GM23338 (cell line): Measurements from ENCODE around the gene LIN54. TPM values are rescaled to one million over a fixed set of nuclear protein-coding genes. Genes with fewer than 3 reads are reported as not detected.
"Not testable (repeated sequence)": the region's sequence is repeated elsewhere in the genome, so short reads cannot be mapped to it uniquely, and the experiment has no call there.

Experiments
- ATAC-seq: fragments of 200-7000 bp; cut with Tn5 transposase; 3 replicates; pipeline ENCODE4 v1.9.1; 2020
- DNase-seq: peaks from one replicate; pipeline ENCODE4 v3.0.0-alpha.2; 2015; ENCODE audit warnings: low spot score
- H2AFZ ChIP-seq: fragments of 200-600 bp; sonication (generic); 2 replicates; pipeline ENCODE4 v1.8.0; 2016; ENCODE audit warnings: antibody characterized with exemption, mild to moderate bottlenecking, moderate library complexity
- H3F3A ChIP-seq: fragments of 200-600 bp; sonication (generic); replicated peaks from 2 replicates; pipeline ENCODE4 v1.8.0; 2017; ENCODE audit warnings: antibody characterized with exemption, mixed run types, low read depth
- H3K27ac ChIP-seq: fragments of 200-600 bp; sonication (generic); 2 replicates; pipeline ENCODE4 v1.6.1; 2016; ENCODE audit warnings: low read depth
- H3K27me3 ChIP-seq: fragments of 200-600 bp; sonication (generic); 2 replicates; pipeline ENCODE4 v1.8.0; 2016; ENCODE audit warnings: mild to moderate bottlenecking, mixed run types, moderate library complexity; ENCODE audit not compliant: insufficient read depth
- H3K36me3 ChIP-seq: fragments of 200-600 bp; sonication (generic); 2 replicates; pipeline ENCODE4 v1.8.0; 2016; ENCODE audit warnings: mild to moderate bottlenecking; ENCODE audit not compliant: insufficient read depth
- H3K4me1 ChIP-seq: fragments of 200-600 bp; sonication (generic); 2 replicates; pipeline ENCODE4 v1.8.0; 2016; ENCODE audit warnings: mild to moderate bottlenecking, moderate library complexity; ENCODE audit not compliant: insufficient read depth
- H3K4me2 ChIP-seq: fragments of 200-600 bp; sonication (generic); 2 replicates; pipeline ENCODE4 v1.7.1; 2017; ENCODE audit warnings: mixed run types
- H3K4me3 ChIP-seq: fragments of 200-600 bp; sonication (generic); 2 replicates; pipeline ENCODE4 v1.6.1; 2016; ENCODE audit warnings: mixed run types
- H3K79me2 ChIP-seq: fragments of 200-600 bp; sonication (generic); replicated peaks from 2 replicates; pipeline ENCODE4 v1.8.0; 2017; ENCODE audit warnings: mild to moderate bottlenecking; ENCODE audit not compliant: insufficient read depth
- H3K9me2 ChIP-seq: fragments of 200-600 bp; sonication (generic); 2 replicates; pipeline ENCODE4 v1.8.0; 2017; ENCODE audit not compliant: insufficient read depth
- H4K20me1 ChIP-seq: fragments of 200-600 bp; sonication (generic); replicated peaks from 2 replicates; pipeline ENCODE4 v1.8.0; 2017; ENCODE audit warnings: mild to moderate bottlenecking; ENCODE audit not compliant: insufficient read depth
- H3K27ac Mint-ChIP-seq: 2 replicates; pipeline ENCODE4 v1.8.0; 2020; ENCODE audit warnings: inconsistent platforms, mild to moderate bottlenecking, moderate library complexity, mixed read lengths
- H3K27me3 Mint-ChIP-seq: 3 replicates; pipeline ENCODE4 v1.8.0; 2022; ENCODE audit warnings: low read depth, mild to moderate bottlenecking, moderate library complexity, mixed read lengths, inconsistent platforms; ENCODE audit not compliant: insufficient read depth, poor library complexity
- H3K36me3 Mint-ChIP-seq: 3 replicates; pipeline ENCODE4 v1.8.0; 2021; ENCODE audit warnings: low read depth, mild to moderate bottlenecking, inconsistent platforms, moderate library complexity, mixed read lengths
- H3K4me1 Mint-ChIP-seq: 3 replicates; pipeline ENCODE4 v1.8.0; 2020; ENCODE audit warnings: mild to moderate bottlenecking, inconsistent platforms, mixed read lengths
- H3K4me3 Mint-ChIP-seq: 3 replicates; pipeline ENCODE4 v1.8.0; 2021; ENCODE audit warnings: moderate library complexity, mild to moderate bottlenecking, inconsistent platforms, mixed read lengths
- H3K9me3 Mint-ChIP-seq: 3 replicates; pipeline ENCODE4 v1.8.0; 2020; ENCODE audit warnings: moderate library complexity, mild to moderate bottlenecking, inconsistent platforms, mixed read lengths
- CTCF ChIP-seq, 2 experiments: fragments of 200-600 bp in 1 of 2; sonication (generic) in 1 of 2; conservative IDR thresholded peaks; 2 replicates each; pipeline versions ENCODE4 v1.5.1 to v1.6.1; 2016 to 2017; ENCODE audit warnings: antibody characterized with exemption in 2 of 2, low read depth in 2 of 2, mild to moderate bottlenecking in 2 of 2, moderate library complexity in 1 of 2
- ZNF462 ChIP-seq: fragments of 250-450 bp; sonication (Bioruptor Pico); IDR thresholded peaks from 2 replicates; pipeline ENCODE4 v1.5.0; 2020; ENCODE audit warnings: mild to moderate bottlenecking, moderate library complexity
- polyA plus RNA-seq: library from polyadenylated mRNA; unstranded; fragments of >200 nt; fragmentation: Nextera tagmentation; extraction: Ambion mirVana; gene quantifications from 2 replicates; pipeline ENCODE4 v1.2.1, GENCODE V29; 2016
- total RNA-seq: library from RNA; depleted of rRNA; stranded (reverse); fragments of >200 nt; shearing (Covaris generic); gene quantifications from 2 replicates; pipeline ENCODE4 v1.2.3, GENCODE V29; 2014

The LIN54 gene
- total and polyA plus RNA-seq, 2 experiments from 2014 or later = 4.0 to 11.2 TPM

- TF ChIP-seq CTCF (conservative IDR thresholded peaks at IDR 0.05; ENCODE audit: low read depth in 2 of 2) = no peak
- TF ChIP-seq ZNF462 (CRISPR knock-in tag) = no peak
- Mint-ChIP-seq H3K9me3 (peaks cover 29% of the 10 kb centered on the region), H3K36me3 (peaks cover 10% of the 10 kb centered on the region; the same call in 2 of the 3 replicates), H3K4me1 (no peaks in the 10 kb centered on the region), H3K4me3 (no peak overlapping the region), H3K27me3 (peaks cover 18% of the 10 kb centered on the region), H3K27ac (no peak overlapping the region)
- Histone ChIP-seq H3K27me3 (no peaks in the 10 kb centered on the region), H3F3A (no peaks in the 10 kb centered on the region), H3K4me3 (no peak overlapping the region), H3K79me2 (no peaks in the 10 kb centered on the region), H4K20me1 (no peaks in the 10 kb centered on the region), H3K27ac (no peak overlapping the region), H3K4me1 (no peaks in the 10 kb centered on the region), H3K9me2 (no peaks in the 10 kb centered on the region), H3K36me3 (no peaks in the 10 kb centered on the region), H3K4me2 (no peak overlapping the region), H2AFZ (no peak overlapping the region)
- ATAC-seq (no peak), DNase-seq (no peak)
Observed at GRCh38 chr4:83024233-83024632, 13.6 kb upstream of the LIN54 start.

- H3K9me3 Mint-ChIP-seq = peaks cover 29% of the 10 kb centered on the region
- not testable (repeated sequence) for H3K27ac ChIP-seq, H3K4me2 ChIP-seq, H3K27me3 ChIP-seq, H3K36me3 ChIP-seq, H4K20me1 ChIP-seq, ATAC-seq, H3K4me1 Mint-ChIP-seq, DNase-seq, H3K4me1 ChIP-seq, H3K4me3 ChIP-seq, H3K4me3 Mint-ChIP-seq, H3K27ac Mint-ChIP-seq, H3K79me2 ChIP-seq, H3K9me2 ChIP-seq, H3F3A ChIP-seq, H2AFZ ChIP-seq
- H3K27me3 Mint-ChIP-seq = peaks cover 18% of the 10 kb centered on the region
- peaks cover 10% of the 10 kb centered on the region; the same call in 2 of the 3 replicates for H3K36me3 Mint-ChIP-seq
Observed at GRCh38 chr4:83023599-83023998, 13.0 kb upstream of the LIN54 start.
